Mesenchymal stem cell (in vitro differentiated cells and primary cell): ENCODE results near the gene LTB4R2.

Experiments
- DNase-seq: peaks from one replicate; pipeline ENCODE4 v3.0.0-alpha.2; 2013
- H2AFZ ChIP-seq: one replicate; pipeline ENCODE4 v1.6.1; 2013; ENCODE audit warnings: low read depth, mild to moderate bottlenecking, control low read depth, inconsistent platforms, low read length, moderate library complexity
- H2AK5ac ChIP-seq: 2 replicates; pipeline ENCODE4 v1.6.1; 2013; ENCODE audit warnings: low read length, moderate library complexity, mild to moderate bottlenecking, inconsistent platforms; ENCODE audit not compliant: severe bottlenecking
- H2BK120ac ChIP-seq: one replicate; pipeline ENCODE4 v1.6.1; 2013; ENCODE audit warnings: low read depth, mild to moderate bottlenecking, inconsistent platforms, low read length, moderate library complexity
- H2BK12ac ChIP-seq, 2 experiments: one replicate each; pipeline ENCODE4 v1.6.1; 2013; ENCODE audit warnings: inconsistent platforms in 2 of 2, low read length in 2 of 2, mild to moderate bottlenecking in 2 of 2, moderate library complexity in 2 of 2, control low read depth in 1 of 2
- H2BK15ac ChIP-seq: one replicate; pipeline ENCODE4 v1.6.1; 2013; ENCODE audit warnings: mild to moderate bottlenecking, low read depth, inconsistent platforms; ENCODE audit not compliant: poor library complexity, severe bottlenecking
- H2BK5ac ChIP-seq: 2 replicates; pipeline ENCODE4 v1.6.1; 2013; ENCODE audit warnings: low read depth, mild to moderate bottlenecking, low read length, control low read depth, inconsistent platforms; ENCODE audit not compliant: poor library complexity, severe bottlenecking
- H3K14ac ChIP-seq, 2 experiments: one replicate each; pipeline ENCODE4 v1.6.1; 2013; ENCODE audit warnings: inconsistent platforms in 2 of 2, low read length in 2 of 2, control low read depth in 1 of 2, mild to moderate bottlenecking in 1 of 2, moderate library complexity in 1 of 2
- H3K18ac ChIP-seq, 2 experiments: one replicate each; pipeline ENCODE4 v1.6.1; 2013; ENCODE audit warnings: inconsistent platforms in 2 of 2, low read length in 2 of 2, control low read depth in 1 of 2, low read depth in 1 of 2, mild to moderate bottlenecking in 1 of 2
- H3K23ac ChIP-seq, 2 experiments: one replicate each; pipeline ENCODE4 v1.6.1; 2013; ENCODE audit warnings: inconsistent platforms in 2 of 2, low read length in 2 of 2, mild to moderate bottlenecking in 2 of 2, moderate library complexity in 2 of 2, control low read depth in 1 of 2
- H3K27ac ChIP-seq: 2 replicates; pipeline ENCODE4 v1.5.1; 2013; ENCODE audit warnings: mild to moderate bottlenecking, moderate library complexity, low read length, control low read depth, inconsistent platforms; ENCODE audit not compliant: poor library complexity, severe bottlenecking
- H3K27me3 ChIP-seq, 2 experiments: 2 replicates each; pipeline versions ENCODE4 v1.6.1 to v1.7.0; 2013; ENCODE audit warnings: low read length in 2 of 2, mild to moderate bottlenecking in 2 of 2, moderate library complexity in 2 of 2, control low read depth in 1 of 2, inconsistent platforms in 1 of 2; ENCODE audit not compliant: control insufficient read depth in 1 of 2, insufficient read depth in 1 of 2
- H3K36me3 ChIP-seq, 2 experiments: 2 replicates each; pipeline versions ENCODE4 v1.6.1 to v1.7.0; 2013; ENCODE audit warnings: low read length in 2 of 2, control low read depth in 1 of 2, inconsistent platforms in 1 of 2, low read depth in 1 of 2, mild to moderate bottlenecking in 1 of 2; ENCODE audit not compliant: insufficient read depth in 2 of 2, control insufficient read depth in 1 of 2
- H3K4ac ChIP-seq, 2 experiments: one replicate each; pipeline ENCODE4 v1.6.1; 2013; ENCODE audit warnings: inconsistent platforms in 2 of 2, low read length in 2 of 2, mild to moderate bottlenecking in 2 of 2, moderate library complexity in 2 of 2, control low read depth in 1 of 2, low read depth in 1 of 2
- H3K4me1 ChIP-seq: 2 replicates; pipeline ENCODE4 v1.6.1; 2013; ENCODE audit warnings: low read depth, low read length, control low read depth; ENCODE audit not compliant: control insufficient read depth, insufficient read depth
- H3K4me2 ChIP-seq: 2 replicates; pipeline ENCODE4 v1.6.1; 2013; ENCODE audit warnings: low read length, mild to moderate bottlenecking, inconsistent platforms; ENCODE audit not compliant: poor library complexity, severe bottlenecking
- H3K4me3 ChIP-seq, 2 experiments: 2 replicates each; pipeline versions ENCODE4 v1.5.1 to v1.7.0; 2013; ENCODE audit warnings: low read length in 2 of 2, mild to moderate bottlenecking in 2 of 2, control low read depth in 1 of 2, low read depth in 1 of 2; ENCODE audit not compliant: insufficient read depth in 1 of 2
- H3K79me1 ChIP-seq: replicated peaks from 2 replicates; pipeline ENCODE4 v1.6.1; 2013; ENCODE audit warnings: mild to moderate bottlenecking, control low read depth, low read length, inconsistent platforms; ENCODE audit not compliant: poor library complexity, severe bottlenecking
- H3K9ac ChIP-seq: 2 replicates; pipeline ENCODE4 v1.7.0; 2013; ENCODE audit warnings: mild to moderate bottlenecking, low read length, moderate library complexity
- H3K9me3 ChIP-seq: 2 replicates; pipeline ENCODE4 v1.7.0; 2013; ENCODE audit warnings: mild to moderate bottlenecking, low read length; ENCODE audit not compliant: control insufficient read depth
- H4K8ac ChIP-seq: one replicate; pipeline ENCODE4 v1.6.1; 2013; ENCODE audit warnings: inconsistent platforms, mild to moderate bottlenecking, low read length, moderate library complexity
- H4K91ac ChIP-seq: one replicate; pipeline ENCODE4 v1.6.1; 2013; ENCODE audit warnings: mild to moderate bottlenecking, low read length, inconsistent platforms
- WGBS: methylation state at CpG from one replicate; pipeline ENCODE4 v1.1.7; 2013; ENCODE audit warnings: mixed read lengths; 5-methylcytosine and 5-hydroxymethylcytosine counted together

Gene LTB4R2

DNA sequence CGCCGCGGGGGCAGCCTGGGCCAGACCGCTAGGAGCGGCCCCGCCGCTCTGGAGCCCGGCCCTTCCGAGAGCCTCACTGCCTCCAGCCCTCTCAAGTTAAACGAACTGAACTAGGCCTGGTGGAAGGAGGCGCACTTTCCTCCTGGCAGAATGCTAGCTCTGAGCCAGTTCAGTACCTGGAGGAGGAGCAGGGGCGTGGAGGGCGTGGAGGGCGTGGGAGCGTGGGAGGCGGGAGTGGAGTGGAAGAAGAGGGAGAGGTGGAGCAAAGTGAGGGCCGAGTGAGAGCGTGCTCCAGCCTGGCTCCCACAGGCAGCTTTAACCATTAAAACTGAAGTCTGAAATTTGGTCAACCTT lies 6.6 kb downstream of the LTB4R2 start:
- H2BK15ac ChIP-seq, result no peak overlapping the region
- H3K14ac ChIP-seq, result peak overlapping the region in 1 of 2 experiments; percentile 76
- peaks cover 1% of the 10 kb centered on the region for H3K4me1 ChIP-seq
- no peak overlapping the region for H3K4me3 ChIP-seq
- peak overlapping the region; percentile 8 for H4K91ac ChIP-seq
- no peak overlapping the region for H2AK5ac ChIP-seq
- peaks cover 0 to 1% of the 10 kb centered on the region in 2 experiments for H3K36me3 ChIP-seq
- no peak overlapping the region for H4K8ac ChIP-seq
- H3K4ac ChIP-seq, result no peak overlapping the region
- H3K4me2 ChIP-seq, result no peak overlapping the region
- H3K9ac ChIP-seq, result no peak overlapping the region
- DNase-seq, result no peak
- no peak overlapping the region for H2BK5ac ChIP-seq
- no peak overlapping the region for H2BK12ac ChIP-seq
- H3K79me1 ChIP-seq, result no peaks in the 10 kb centered on the region
- H3K9me3 ChIP-seq, result no peaks in the 10 kb centered on the region
- no peak overlapping the region for H2AFZ ChIP-seq
- H2BK120ac ChIP-seq, result no peak overlapping the region
- no peak overlapping the region for H3K27ac ChIP-seq
- WGBS, result 90% methylated on average over 17 of the region's 18 CpGs
- no peak overlapping the region for H3K18ac ChIP-seq
- peaks cover 11 to 27% of the 10 kb centered on the region in 2 experiments for H3K27me3 ChIP-seq
- H3K23ac ChIP-seq, result peak overlapping the region in 1 of 2 experiments; percentile 17

DNA sequence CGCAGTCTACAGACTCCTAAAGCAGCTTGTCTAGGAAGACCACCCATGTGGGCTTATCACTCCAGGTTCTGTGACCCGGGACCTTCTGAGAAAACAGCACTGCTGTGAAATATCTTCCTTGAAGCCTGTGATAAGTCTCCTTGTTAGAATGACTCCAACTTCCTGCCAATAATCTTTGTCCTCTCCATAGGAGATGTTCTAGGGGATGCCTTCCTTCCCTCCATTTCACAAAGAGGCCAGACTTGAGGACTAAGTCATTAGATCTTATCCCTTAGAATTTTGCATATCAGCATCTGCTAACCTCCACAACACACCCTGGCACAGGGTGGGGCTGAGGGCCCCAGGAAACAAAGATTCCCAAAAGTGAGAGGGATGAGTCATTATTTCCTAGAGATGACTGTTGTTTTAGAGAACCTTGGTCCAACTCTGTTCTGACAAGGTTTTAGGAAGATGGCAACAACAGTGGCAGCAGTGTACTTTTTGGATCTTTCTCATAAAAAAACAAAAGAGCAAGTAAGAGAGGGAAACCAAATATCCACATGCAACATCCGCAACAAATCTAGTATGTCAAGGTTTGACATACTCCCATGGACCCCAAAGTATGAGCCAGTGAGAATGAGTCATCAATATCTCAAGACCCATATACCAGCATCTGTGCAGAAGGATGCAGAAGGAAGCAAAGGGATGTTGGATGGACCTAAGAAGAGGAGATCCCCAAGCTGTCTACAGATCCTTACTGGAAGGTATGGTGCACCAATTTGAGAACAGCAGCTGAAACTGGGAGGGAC lies 7.4 kb downstream of the LTB4R2 start:
- H2AFZ ChIP-seq, result no peak overlapping the region
- DNase-seq, result peak; percentile 13
- H3K4ac ChIP-seq, result peak overlapping the region in 1 of 2 experiments; percentile 10
- H2BK12ac ChIP-seq, result no peak overlapping the region
- H4K91ac ChIP-seq, result no peak overlapping the region
- H3K9me3 ChIP-seq, result no peaks in the 10 kb centered on the region
- H2AK5ac ChIP-seq, result no peak overlapping the region
- no peak overlapping the region for H3K27ac ChIP-seq
- peaks cover 11 to 31% of the 10 kb centered on the region in 2 experiments for H3K27me3 ChIP-seq
- H3K36me3 ChIP-seq, result no peaks in the 10 kb centered on the region
- H2BK5ac ChIP-seq, result no peak overlapping the region
- H3K79me1 ChIP-seq, result no peaks in the 10 kb centered on the region
- no peak overlapping the region for H3K4me3 ChIP-seq
- no peak overlapping the region for H3K18ac ChIP-seq
- H2BK15ac ChIP-seq, result no peak overlapping the region
- WGBS, result 35% methylated on average over 2 of the region's 3 CpGs
- H3K9ac ChIP-seq, result no peak overlapping the region
- no peak overlapping the region for H3K23ac ChIP-seq
- no peak overlapping the region for H2BK120ac ChIP-seq
- no peak overlapping the region for H3K14ac ChIP-seq
- no peak overlapping the region for H4K8ac ChIP-seq
- H3K4me2 ChIP-seq, result no peak overlapping the region
- H3K4me1 ChIP-seq, result peaks cover 6% of the 10 kb centered on the region

DNA sequence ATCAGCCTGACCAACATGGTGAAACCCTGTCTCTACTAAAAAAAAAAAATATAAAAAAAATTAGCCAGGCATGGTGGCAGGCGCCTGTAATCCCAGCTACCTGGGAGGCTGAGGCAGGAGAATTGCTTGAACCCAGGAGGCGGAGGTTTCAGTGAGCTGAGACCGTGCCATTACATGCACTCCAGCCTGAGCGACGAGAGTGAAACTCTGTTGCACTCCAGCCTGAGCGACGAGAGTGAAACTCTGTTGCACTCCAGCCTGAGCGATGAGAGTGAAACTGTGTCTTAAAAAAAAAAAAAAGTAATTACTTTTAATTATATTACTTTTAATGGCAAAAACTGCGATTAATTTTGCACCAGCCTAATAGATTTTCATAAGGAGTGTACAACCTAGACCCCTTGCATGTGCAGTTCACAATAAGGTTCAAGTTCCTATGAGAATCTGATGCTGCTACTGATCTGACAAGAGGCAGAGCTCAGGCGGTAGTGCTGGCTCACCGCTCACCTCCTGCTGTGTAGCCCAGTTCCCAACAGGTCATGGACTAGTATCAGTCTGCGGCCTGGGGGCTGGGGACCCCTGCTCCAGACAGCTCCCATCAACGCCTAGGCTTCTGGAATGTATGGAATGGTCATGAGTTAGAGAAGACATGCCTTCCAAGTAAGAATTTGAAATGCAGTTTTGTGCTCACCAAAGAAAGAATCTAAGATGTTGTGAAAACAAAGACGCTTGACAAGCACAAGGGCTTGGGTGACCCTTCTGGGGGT lies 11.5 kb downstream of the LTB4R2 start:
- Histone ChIP-seq H2BK15ac (no peak overlapping the region), H3K4me1 (peaks cover 6% of the 10 kb centered on the region), H2AFZ (no peak overlapping the region), H4K8ac (no peak overlapping the region), H3K4me2 (no peak overlapping the region), H3K27ac (no peak overlapping the region), H3K14ac (no peak overlapping the region), H3K9me3 (no peaks in the 10 kb centered on the region), H3K79me1 (no peaks in the 10 kb centered on the region), H3K4me3 (no peak overlapping the region), H2AK5ac (no peak overlapping the region), H3K36me3 (no peaks in the 10 kb centered on the region), H2BK12ac (no peak overlapping the region), H2BK5ac (no peak overlapping the region), H3K4ac (no peak overlapping the region), H2BK120ac (no peak overlapping the region), H3K18ac (no peak overlapping the region), H3K9ac (no peak overlapping the region), H3K27me3 (peaks cover 4 to 61% of the 10 kb centered on the region in 2 experiments), H4K91ac (no peak overlapping the region), H3K23ac (no peak overlapping the region)
- WGBS, result 74% methylated on average over 11 of the region's 14 CpGs
- DNase-seq, result no peak

DNA sequence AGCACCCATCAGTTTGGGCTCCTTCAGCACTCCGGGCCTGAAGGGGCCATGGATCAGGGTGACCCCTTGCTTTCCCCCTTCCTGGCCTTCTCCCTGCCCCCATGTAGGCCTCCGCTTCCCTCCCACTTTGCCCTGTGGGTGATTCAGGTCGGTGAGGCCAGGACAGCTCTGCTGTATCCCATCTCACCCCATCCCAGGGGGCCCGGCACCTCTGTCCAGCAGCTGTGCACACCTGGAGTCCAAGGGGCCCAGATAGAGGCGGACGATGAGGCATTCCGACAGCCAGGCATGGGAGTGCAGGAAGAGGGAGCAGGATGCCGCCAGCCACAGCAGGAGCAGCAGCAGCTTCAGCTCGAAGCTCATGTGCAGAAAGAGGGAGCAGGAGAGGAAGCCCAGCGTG lies 12.7 kb downstream of the LTB4R2 start:
- Histone ChIP-seq H2BK12ac (no peak overlapping the region), H3K4ac (no peak overlapping the region), H3K9me3 (no peaks in the 10 kb centered on the region), H3K18ac (no peak overlapping the region), H2BK120ac (no peak overlapping the region), H3K4me2 (no peak overlapping the region), H3K27me3 (peaks cover 4 to 61% of the 10 kb centered on the region in 2 experiments), H2BK15ac (no peak overlapping the region), H4K8ac (no peak overlapping the region), H3K79me1 (no peaks in the 10 kb centered on the region), H2BK5ac (no peak overlapping the region), H3K23ac (no peak overlapping the region), H2AFZ (no peak overlapping the region), H3K9ac (no peak overlapping the region), H3K14ac (no peak overlapping the region), H3K4me1 (peaks cover 6% of the 10 kb centered on the region), H4K91ac (no peak overlapping the region), H3K4me3 (no peak overlapping the region), H3K36me3 (no peaks in the 10 kb centered on the region), H3K27ac (no peak overlapping the region), H2AK5ac (no peak overlapping the region)
- no peak for DNase-seq
- 78% methylated on average over 10 of the region's 10 CpGs for WGBS
